ENCODE measurements around the gene B3GNT7.

GRCh38 chr2:231384109-231384435 is 11.4 kb upstream of the B3GNT7 start:
- TF ChIP-seq YY1 (IDR thresholded peaks at IDR 0.05; ENCODE audit: insufficient read depth, insufficient read length) (no peak), SUZ12 (IDR thresholded peaks at IDR 0.05; ENCODE audit: extremely low read depth, insufficient read depth, insufficient read length) (no peak)

Measured in NT2/D1 (cell line).